ENCODE data around the gene NPHP3.

Gene NPHP3

DNA sequence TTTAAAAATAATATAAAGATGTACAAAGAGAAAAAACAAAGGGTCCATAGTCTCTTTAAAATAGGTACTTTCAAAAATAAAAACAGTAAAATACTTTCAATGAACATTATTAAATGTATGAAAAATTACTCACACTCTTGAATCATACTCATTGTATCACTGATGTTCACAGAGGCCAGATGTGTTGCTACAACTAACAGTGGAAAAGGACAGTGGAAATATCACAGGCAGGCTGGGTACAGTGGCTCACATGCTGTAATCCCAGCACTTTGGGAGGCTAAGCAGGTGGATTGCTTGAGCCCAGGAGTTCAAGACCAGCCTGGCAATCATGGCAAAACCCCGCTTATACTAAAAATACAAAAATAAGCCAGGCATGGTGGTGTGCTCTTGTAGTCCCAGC lies 26.8 kb downstream of the NPHP3 start:
- DNase-seq = no peak

DNA sequence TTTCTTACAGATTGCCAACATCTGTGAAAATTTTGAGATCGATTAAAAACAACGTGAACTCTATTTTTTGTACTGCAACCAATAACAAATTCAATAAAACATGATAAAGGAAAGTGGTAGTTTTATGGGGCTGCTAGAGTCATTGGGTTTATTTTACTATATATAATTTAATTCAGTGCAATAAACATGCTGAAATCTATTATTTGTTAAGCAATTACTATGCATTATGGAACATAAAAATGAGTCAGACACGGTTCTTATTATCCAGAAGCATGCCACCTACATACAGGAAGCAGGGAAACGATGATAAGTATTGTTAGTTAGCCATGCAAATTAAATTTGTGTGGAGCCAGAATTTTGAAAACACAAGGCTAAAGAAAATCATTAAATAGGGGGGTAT lies 27.2 kb downstream of the NPHP3 start:
- no peak for DNase-seq

DNA sequence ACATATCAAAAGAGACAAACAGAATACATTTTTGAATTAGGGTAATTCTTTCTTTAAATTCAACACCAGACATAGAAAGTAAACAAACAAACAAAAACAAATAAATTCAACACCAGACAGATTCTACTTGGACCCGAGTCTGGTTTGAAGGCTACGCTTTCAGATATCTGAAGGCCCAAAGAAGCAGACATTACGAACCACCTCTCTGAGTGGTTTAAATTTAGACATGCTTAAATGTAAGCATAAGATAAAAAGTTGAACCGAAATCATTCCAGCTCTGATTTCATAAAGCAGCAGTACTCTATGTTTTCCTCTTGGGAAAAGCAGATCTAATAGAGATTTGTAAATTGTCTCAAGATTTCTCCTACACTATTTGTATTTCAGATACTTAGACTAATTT lies 32.2 kb downstream of the NPHP3 start:
- DNase-seq = no peak

DNA sequence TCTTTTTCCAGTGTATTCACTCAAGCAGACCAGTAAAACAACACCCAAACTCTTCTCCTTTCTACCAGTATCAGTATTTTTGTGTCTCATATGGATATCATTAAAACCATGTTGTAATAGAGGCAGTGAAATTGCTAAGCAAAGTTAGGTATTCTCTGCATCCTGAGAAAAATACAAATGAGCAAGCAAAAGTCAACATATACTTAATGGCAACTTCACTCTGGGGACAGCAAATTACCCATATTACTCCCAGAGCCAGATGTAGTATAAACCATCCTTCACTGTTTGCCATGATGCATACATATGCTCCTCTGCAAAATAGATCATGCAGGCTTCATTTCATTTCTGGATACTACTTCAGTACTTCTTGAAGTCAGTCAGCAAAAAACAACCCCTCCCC lies 40.0 kb downstream of the NPHP3 start:
- DNase-seq = no peak

DNA sequence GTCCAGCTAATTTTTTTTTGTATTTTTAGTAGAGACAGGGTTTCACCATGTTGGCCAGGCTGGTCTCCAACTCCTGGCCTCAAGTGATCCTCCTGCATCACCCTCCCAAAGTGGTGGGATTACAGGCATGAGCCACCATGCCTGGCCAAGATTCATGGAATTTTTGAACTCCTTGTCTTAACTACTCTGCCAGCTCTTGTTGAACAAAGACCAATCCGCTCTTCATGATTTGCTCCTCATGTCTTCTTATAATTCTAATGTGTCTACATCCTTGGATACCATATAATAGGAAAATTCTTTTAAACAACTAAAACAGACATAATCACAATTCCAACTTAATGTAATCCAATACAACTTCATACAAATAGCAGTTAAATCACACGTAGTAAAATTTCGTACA lies 40.8 kb downstream of the NPHP3 start:
- no peak for DNase-seq

DNA sequence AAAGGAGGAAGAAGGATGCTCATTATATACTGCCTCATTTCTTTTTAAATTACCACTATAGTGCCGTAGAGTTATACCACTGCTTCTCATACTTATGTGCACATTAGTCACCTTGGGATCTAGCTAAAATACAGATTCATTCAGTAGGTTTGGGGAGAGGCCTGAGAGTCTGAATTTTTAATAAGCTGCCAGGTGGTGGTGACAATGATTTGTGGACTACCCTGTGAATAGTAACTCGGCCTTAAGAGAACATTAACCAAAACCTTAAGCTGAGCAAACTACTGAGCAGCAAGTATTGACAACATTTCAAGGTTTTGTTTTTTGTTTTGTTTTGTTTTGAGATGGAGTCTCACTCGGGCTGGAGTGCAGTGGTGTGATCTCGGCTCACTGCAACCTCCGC lies 42.3 kb downstream of the NPHP3 start:
- DNase-seq = no peak

DNA sequence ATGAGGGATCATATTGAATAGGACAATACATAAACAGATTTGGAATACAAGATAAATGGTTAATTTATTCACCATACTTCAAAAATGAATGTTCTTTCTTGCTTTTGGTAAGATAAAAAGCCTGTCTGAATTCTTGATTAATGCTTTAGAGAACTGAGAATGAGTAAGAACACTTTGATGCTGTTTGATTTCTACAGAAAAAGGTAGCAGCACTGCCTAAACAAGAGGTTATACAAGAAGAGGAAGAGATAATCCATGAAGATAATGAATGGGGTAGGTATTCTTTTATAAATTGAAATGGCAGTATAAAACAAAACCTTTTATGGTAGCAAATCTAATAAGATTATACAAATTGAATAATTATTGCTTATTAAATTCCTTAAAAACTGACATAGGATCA lies 46.8 kb downstream of the NPHP3 start:
- DNase-seq = no peak

DNA sequence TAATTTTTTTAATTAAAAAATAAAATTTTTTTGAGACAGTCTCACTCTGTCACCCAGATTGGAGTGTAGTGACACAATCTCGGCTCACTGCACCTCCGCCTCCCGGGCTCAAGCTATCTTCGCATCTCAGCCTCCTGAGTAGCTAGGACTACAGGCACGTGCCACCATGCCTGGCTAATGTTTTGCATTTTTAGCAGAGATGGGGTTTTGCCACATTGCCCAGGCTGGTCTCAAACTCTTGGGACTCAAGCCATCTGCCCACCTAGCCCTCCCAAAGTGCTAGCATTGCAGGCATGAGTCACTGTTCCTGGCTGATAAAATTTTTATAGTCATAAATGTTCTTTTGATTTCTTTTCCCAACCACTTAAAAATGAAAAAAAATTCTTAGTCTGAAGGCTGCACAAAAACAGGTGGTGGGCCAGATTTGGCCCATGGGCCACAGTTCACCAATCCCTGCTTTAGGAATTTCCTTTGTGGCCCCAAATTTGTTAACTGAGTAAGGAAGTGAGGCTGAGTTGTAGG lies 52.9 kb downstream of the NPHP3 start:
- no peak for DNase-seq

DNA sequence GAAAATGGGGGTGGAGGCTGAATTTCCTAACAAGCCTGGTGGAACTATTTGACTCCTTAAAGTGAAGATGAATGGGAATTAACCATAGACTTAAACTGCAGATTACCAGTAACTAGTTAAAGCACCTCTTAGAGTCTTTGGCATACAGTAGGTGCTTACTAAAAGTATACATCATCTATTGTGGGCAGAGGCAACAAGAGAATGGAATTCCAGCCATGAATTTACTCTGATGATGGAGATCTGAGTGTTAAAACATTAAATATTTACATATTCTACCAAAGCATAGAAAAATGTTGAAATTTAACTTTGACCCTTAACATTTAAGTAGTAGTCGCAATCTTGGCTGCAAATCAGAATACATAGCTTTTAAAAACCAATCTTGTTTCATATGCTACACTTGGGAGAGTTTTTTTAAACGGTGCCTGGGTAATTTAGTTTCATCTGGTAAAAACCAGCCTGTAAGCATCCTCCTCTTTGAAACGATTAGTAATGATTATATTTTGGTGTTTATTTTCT lies 56.9 kb downstream of the NPHP3 start:
- no peak for DNase-seq

DNA sequence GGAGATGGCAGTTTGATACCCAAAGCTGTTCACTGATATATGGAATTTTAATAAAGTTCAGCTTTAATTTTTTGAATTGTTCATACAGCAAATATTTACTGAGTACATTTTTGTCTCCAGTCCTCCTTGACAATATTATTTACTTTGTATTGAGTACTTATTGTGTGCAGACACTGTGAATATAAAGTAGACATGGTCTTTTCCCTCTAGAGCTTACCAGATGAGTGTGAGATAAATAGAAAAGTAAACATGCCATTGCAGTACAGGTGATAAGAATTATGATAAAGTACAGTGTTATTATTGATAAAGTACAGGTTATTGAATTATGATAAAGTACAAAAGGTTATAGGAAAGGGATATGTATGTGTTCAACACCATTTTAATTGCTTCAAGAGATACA lies 60.0 kb downstream of the NPHP3 start:
- no peak for DNase-seq

DNA sequence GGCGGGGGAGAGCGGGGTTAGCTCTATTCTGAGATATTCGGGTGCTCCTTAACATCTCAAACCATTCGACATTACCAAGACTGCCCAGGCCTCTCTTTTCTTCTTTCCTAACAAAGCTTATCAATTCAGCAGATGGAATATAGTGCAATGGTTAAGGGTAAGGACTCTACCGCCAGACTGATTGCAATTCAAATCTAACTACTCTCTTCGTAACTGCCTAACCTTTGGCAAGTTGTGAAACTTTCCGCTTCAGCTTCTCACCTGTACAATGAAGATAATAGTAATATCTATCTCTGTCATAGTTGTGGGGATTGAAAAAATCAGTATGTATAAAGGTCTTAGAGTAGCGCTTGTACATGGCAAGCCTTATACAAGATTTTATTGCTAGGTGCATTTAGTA lies 61.1 kb downstream of the NPHP3 start:
- DNase-seq = no peak

DNA sequence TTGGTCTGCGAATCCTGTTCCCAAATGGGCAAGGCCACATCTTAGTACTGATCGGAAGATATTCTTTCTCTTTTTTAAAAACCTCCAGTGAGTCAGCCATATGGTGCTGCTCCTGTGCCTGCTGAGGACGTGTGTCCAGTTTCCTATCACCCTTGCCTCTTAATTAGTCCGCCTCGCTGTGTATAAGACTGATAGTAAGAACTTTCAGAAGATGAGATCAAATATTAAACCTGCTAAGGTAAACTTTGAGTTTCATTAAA lies 61.5 kb downstream of the NPHP3 start:
- DNase-seq = peak in 1 of 2 experiments; percentile 56

DNA sequence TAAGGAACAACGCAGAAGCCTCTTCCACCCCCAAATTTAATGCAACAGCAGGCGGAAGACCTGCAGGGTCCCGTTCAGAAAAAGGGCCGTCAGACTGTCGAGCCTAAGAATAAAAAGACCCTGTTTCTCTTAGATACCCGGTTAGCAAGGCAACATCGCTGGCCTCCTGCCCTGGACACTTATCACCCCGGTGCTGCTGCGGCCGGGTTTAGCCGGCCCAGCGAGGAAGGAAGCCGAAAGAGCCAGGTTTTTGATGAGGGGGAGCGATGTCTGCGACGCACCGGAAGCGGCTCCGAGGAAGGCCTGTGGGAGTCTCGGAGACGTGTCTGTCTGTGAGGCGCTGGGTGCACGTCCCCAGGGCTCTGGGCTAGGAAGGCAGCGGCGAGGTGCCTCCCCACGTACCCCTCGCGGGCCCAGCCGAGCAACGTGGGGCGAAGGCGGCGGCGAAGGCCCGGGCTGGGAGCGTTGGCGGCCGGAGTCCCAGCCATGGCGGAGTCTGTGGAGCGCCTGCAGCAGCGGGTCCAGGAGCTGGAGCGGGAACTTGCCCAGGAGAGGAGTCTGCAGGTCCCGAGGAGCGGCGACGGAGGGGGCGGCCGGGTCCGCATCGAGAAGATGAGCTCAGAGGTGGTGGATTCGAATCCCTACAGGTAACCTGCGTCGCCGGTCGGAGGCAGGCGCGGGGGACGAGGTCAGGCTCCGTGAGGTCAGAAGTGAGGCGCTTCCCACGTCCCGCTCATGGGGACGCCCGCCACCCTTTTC lies 62.0 kb downstream of the NPHP3 start, which contains the start of gene UBA5:
Gene UBA5 (plus strand): TSS at position 278 of the 759 bp plus-strand sequence. CDS start 209 bp downstream, at position 487.
- DNase-seq = peak; percentile 72 to 75

DNA sequence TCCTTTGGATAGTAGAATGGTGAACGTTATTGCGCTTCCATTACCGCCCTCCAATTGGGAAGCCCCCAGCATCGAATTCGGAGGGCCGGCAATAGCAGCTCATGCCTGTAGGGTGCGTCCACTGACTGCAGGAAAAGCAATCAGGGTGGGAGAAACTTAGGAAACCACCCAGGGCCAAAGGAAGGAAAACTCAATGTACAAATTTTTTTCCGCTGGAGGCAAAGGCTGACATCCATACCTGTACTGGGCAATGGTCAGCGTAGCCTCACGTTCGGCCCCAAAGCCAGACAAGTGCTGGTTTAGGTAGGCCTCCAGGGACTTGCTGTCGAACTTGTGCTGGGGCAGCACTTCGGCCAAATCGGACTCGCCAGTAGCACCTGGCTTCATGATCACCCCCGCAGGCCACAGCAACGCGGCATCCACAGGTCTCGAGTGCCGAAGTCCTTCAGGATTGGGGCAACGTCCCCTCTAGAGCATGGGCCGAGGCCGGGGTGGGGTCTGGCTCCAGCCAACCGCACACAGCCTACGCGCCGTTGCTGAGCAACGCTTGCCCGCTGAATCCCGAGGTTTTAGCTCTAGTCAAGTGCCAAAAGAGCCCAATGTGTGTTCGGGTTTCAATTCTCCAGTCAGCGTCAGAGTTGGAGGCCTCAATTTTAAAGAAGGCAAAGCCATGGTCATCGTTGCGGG lies 62.7 kb downstream of the NPHP3 start, which contains the start of gene ACAD11:
Gene ACAD11 (minus strand): TSS at position 445 of the 687 bp plus-strand sequence. CDS start 58 bp downstream, at position 387.
- peak; percentile 72 to 75 for DNase-seq

DNA sequence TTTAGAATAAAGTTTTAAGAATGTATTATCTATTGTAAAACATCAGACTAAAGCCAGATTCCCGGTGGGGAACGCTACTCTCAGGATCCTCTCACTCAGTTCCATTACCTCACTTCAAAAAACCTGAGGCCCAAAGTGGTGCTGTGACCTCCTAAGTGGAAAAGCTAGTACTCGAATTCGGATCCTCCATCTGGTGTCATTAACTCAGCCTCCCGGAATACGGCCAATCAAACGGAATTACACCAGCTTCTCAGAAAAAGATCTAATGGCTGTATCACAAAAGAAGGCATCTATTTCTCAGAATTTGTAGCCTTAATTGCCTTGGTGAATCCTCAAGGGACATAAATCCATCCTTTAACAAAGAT lies 63.2 kb downstream of the NPHP3 start:
- peak; percentile 39 to 51 for DNase-seq

DNA sequence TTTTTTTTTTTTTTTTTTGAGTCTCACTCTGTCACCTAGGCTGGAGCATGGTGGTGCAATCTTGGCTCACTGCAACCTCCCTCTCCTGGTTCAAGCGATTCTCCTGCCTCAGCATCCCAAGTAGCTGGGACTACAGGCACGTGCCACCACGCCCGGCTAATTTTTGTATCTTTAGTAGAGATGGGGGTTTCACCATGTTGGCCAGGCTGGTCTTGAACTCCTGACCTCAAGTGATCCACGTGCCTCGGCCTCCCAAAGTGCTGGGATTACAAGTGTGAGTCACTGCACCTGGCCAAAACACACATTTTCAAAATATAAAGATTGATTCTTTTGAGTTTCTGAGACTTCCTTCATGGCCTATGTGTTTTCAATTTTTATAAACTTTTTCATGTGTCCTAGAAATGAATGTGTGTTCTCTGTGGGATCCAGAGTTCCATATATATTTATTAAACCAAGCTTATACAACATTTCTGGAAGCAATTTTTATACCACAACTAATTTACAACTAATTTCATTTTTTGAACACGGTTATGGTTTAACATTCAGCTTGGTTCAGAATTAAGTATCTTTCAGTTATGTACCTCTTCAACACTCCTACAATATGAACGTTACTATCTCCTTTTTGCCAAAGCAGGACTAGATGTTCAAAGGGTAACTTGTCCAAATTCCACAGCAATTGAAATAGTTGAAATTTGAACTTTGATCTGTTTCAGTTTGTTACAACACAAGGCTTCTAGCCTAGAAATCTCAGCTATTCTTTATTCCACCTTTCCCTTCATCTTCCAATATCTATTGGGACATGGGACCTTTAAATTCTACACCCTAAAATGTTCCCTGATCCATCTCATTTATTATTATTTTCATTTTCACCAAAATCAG lies 64.1 kb downstream of the NPHP3 start:
- no peak for DNase-seq

DNA sequence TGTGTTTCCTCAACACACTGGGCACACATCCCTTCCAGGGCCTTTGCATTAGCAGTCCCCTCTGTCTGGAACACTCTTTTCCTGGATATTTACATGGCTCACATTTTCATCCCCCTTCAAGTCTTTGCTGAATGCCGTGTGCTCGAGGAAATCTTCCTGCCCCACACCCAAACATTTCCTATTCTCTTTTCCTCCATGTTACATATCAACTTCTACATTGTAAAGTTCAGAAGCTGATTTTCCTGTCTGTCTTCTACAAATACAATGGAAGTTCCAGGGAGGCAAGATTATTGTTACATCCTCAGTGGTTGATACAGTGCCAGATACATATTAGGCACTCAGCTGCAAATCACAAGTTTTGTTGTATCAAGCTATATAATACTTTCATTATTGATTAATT lies 66.7 kb downstream of the NPHP3 start:
- no peak for DNase-seq

DNA sequence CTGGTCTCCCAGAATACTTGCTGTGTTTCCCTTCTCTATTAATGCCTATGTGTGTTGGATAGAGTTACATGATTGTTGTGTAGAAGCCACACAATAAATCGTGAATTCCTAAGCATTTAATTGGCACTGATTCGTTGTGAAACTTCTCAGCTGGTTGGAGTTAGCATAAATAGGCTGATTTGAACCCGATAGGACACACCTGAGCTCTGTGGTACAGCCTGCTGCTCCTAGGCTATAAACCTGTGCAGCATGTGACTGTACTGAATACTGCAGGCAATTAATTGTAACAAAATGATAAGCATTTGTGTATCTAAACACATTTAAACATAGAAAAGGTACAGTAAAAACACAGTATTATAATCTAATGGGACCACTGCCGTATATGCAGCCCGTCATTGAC lies 67.5 kb downstream of the NPHP3 start:
- no peak for DNase-seq

DNA sequence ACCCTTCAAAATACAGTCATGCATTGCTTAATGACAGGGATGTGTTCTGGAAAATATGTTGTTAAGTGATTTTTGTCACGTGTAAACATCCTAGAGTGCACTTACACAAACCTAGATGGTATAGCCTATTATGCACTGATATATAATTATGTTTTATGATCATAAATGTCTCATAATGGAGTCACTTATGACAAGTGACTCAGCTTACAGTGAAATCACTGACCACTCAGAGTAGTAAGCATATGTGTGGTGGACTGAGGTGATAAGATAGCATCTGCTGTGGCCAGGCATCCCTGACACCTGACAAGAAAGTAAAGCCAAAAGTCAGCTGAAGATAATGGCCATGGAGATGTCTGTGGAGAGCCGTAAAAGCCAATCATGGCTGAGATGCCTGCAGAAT lies 68.0 kb downstream of the NPHP3 start:
- DNase-seq = no peak

DNA sequence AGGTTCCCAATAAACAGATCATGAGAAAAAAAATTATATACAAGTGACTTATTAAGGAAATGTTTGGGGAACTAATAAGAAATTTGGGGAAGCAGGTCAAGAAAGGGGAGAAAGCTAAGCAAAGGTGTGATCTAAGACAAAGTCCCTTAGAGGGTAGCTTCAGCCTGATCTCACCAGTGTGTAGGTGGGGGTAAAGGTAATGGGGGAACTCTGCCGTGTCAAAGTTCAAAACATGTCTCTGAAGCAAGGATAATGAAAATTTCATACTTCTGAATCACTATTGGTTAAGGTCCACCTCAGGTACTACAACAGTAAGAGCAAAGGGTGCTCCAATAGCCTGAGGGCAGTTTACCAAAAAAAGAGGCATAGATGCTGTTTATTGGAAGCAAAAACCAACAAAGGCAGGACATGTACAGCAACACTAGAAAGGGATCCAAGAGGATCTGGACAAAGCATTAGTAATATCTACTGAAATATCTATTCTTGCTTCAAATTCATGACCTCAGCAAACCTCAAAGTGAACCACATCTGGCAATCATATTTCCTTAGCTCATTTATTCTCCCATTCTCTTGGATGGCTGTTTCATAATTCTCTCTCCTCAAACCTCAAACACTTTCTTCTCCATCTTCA lies 69.5 kb downstream of the NPHP3 start:
- DNase-seq = peak; percentile 18 to 19

DNA sequence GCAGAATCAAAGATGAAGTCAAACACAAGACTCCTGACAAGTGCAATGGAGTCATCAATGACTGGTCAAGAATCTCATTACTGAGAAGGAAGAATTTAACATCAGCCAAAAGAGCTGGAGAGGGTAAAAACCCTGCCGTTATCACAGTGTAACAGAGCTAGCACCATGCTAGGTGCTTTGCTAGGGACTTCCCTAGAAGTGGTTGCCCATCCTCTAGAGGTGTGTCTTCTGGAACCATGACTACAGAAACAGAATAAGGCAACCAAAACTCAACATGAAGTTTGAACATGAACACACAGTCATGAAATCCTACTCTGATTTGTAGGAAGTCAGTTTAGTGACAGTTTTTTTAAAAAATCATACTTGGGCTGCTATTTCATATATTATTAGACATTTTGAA lies 72.1 kb downstream of the NPHP3 start:
- DNase-seq = no peak

DNA sequence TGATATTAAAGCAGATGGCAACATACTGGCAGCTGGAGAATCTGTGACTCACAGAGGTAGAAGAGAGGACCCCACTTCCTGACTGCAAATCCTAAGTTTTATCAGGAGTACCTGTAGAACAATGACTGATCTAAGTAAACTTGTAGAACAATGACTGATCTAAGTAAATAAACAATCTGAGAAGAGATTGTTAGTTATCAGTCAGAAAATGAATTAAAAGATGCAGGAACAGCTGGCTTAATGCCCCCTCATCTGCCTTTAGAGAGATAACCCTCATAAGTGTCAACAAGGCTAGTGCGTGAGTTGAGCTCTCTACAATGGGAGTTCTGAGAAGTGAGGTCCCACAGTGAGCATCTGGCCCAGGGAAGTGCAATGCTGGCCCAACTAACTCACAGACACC lies 77.2 kb downstream of the NPHP3 start:
- DNase-seq = no peak

DNA sequence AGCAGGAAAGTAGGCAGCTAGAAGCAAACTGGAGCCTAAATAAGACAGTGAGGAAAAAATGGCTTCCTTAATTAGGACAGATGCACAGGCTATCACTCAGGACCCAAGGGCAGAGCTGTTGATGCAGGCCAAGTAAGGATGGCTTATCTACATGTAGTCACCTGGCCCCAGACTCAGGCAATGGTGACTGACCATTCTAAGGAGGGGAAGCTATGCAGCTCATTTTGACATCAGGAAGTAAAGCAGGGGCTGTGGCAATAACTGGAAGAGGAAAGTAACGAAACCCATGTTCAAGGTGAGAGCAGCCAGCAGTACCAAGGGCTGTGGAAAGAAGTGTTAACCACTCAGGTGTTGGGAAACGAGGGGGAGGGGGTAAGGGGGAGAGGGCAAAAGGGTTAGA lies 78.8 kb downstream of the NPHP3 start:
- peak in 1 of 2 experiments; percentile 48 for DNase-seq
